GM21390 (cell line): ENCODE data around the gene BLOC1S3.

Experiments
- ATAC-seq: cut with Tn5 transposase; IDR thresholded peaks from one replicate; pipeline ENCODE4 v1.9.1; 2021; ENCODE audit not compliant: unreplicated experiment

Gene BLOC1S3

DNA sequence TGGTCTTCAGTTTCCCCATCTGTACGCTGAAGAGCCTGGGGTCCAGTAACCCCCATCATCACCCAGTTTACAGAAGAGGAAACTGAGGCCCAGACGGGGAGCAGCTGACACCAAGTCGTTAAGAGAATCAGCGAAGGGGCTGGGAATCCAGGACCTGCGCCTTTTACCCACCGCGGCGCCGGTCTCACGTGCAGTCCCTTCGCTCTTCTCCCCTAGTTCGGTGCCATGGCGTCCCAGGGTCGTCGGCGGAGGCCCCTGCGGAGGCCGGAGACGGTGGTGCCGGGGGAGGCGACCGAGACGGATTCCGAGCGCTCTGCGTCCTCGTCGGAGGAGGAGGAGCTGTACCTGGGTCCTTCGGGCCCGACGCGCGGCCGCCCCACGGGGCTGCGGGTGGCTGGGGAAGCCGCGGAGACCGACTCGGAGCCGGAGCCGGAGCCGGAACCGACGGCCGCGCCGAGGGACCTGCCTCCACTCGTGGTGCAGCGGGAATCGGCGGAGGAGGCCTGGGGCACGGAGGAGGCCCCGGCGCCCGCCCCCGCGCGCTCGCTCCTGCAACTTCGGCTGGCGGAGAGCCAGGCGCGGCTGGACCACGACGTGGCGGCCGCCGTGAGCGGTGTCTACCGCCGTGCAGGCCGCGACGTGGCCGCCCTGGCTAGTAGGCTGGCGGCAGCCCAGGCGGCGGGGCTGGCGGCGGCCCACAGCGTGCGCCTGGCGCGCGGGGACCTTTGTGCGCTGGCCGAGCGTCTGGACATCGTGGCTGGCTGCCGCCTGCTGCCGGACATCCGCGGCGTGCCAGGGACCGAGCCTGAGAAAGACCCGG is 698 bp downstream of the BLOC1S3 start:
- ATAC-seq: no peak

DNA sequence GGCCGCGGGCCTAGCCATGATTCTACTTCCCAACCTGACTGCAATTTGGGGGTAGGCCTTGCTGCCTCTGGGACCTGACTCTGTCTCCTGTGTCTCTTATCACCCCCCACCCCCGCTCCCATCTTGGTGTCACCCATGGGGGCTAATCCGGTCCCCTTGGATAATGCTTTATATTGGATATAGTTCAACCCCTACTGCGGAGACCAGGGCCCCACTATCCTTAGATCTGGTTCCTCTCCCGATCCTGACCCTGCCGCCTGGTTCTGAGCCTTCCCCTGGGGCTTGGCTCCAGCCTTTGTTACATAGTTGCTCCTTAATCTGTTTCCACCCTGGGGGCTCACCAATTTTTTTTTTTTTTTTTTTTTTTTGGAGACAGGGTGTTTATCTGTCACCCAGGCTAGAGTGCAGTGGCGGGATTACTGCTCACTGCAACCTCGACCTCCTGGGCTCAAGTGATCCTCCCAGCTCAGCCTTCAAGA is 1.3 kb downstream of the BLOC1S3 start:
- no peak for ATAC-seq

DNA sequence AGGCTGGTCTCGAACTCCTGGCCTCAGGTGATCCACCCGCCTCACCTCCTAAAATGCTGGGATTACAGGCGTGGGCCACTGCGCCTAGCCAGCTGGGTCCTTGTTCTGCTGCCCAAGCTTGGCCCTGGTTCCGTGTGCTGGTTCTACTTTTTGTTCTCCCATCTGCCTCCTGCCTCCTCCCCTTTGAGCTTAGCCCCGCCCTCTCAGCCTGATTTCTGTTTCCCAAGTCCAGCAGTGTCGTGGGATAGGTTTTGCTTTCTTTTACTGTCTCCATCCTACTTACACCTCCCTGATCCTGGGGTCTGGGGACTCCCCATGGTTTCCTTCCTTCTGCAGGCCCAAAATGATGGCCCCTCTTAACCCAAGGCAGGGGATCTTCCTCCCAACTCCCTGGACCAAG is 2.4 kb downstream of the BLOC1S3 start:
- no peak for ATAC-seq

DNA sequence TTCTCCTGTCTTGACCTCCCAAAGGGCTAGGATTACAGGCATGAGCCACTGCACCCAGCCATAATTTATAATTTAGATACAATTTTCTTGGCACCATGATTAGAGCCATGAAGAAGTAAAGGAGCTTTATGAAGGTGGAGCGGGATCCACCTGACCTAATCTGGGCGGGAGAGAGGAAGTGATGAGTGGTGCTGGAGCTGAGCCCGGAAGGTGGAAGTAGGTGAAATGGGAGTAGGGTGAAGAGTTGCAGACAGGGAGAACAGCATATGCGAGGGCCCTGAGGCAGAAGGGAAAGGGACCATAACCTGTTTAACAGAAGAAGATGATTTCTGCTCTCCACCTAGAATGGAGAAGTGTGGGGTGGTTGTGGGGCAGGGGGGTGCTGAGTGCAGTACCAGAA is 4.2 kb downstream of the BLOC1S3 start:
- no peak for ATAC-seq

DNA sequence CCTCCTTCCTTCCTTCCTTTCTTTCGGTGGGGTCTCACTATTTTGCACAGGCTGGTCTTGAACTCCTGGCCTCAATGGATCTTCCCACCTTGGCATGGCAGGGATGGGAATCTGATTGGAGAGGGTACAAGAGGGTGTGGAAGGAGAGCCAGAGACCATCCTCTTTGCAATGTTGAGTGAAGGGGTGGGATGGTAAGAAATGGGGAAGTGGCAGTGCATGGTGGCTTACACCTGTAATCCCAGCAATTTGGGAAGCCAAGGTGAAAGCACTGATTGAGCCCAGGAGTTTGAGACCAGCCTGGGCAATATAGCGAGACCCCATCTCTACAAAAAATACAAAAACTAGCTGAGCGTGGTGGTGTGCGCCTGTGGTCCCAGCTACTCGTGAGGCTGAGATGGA is 5.5 kb downstream of the BLOC1S3 start:
- ATAC-seq: no peak

DNA sequence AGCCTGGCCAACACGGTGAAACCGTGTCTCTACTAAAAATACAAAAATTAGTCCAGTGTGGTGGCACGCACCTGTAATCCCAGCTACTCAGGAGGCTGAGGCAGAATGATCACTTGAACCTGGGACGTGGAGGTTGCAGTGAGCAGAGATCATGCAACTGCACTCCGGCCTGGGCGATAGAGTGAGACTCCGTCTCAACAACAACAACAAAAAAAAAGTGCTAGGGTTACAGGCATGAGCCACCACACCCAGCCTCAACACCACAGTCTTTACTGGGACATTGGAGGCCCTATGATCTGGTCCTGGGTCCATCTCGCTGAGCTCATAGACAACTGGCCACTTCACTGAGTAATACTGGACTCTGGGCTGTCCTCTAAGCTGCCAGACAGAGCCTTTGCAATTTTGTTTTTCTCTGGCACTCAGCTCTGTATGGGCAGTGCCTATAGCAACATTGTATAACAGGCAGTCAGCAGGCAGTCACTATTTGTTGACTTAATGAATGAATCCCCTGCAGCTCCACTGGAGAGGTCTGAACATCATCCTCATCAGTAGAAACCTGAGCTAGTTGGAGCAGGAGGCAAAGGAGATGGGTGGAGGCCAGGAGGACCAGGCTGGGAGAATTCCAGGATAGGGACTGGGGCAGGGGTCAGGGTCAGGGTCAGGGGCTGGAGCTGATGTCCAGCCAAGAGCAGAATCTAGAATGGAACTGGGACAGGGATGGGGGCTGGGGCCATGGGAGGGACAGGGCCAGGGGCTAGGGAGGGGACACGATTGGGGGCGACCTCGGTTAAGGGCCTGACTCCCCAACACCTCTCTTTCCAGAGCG is 8.1 kb downstream of the BLOC1S3 start:
- ATAC-seq: no peak

DNA sequence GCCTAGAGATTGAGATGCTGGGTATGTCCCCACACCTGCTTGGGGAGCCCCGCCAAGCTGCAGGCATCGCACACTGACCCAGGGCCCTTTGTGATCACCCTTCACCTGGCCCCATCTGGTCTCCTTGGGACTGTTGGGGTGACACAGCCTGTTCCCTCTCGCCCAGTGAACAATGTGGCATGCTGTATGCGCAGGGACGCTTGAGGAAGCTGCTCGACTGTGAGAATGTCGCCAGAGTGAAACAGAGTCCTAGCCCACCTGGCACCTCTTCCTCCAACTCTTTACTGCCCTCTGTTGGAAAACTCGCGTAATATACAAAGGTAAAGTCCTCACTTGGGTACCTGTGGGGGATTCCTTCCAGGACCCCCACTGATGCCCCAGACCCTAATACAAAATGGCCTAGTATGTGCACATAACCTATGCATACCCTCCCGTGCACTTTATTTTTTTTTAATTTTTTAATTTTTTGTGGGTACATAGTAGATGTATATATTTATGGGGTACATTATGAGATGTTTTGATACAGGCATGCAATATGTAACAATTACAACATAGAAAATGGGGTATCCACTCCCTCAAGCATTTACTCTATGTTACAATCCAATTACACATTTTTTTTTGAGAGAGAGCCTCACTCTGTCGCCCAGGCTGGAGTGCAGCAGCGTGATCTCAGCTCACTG is 9.0 kb downstream of the BLOC1S3 start:
- ATAC-seq: no peak

DNA sequence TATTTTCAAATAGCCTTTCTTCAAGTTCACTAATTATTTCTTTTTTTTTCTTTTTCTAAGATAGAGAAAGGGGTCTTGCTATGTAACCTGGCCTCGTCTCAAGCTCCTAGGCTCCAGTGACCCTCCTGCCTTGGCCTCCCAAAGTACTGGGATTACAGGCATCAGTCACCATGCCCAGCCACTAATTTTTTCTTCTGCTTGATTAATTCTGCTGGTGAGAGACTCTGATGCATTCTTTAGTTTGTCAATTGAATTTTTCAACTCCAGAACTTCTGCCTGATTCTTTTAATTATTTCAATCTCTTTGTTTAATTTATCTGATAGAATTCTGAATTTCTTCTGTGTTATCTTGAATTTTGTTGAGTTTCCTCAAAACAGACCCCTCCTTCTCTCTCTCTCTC is 11.4 kb downstream of the BLOC1S3 start:
- ATAC-seq: no peak

DNA sequence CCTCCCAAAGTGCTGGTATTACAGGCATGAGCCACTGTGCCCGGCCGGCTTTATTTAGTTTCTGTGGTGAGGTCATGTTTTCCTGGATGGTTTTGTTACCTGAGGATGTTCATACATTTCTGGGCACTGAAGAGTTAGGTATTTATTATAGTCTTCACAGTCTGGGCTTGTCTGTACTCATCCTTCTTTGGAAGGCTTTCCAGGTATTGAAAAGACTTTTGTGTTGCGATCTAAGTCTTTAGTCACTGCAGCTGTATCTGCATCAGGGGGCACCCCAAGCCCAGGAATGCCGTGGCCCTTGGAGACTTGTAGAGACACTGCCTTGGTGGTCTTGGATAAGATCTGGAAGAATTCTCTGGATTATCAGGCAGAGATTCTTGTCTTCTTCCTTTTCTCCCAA is 12.8 kb downstream of the BLOC1S3 start:
- no peak for ATAC-seq

DNA sequence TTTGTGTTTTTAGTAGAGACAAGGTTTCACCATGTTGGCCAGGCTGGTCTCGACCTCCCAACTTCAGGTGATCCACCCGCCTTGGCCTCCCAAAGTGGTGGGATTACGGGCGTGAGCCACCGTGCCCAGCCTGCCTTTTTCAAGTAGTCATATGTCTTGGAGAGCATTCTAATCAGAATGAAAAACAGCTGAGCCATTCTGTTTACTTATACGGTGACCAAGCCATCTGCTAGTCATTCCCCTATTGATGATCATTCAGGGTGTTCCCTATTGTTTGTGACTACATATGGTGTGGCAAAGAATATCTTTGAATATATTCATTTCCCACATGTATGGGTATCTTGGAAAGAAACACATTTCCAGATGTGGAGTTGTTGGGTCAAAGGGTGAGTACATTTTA is 17.2 kb downstream of the BLOC1S3 start:
- no peak for ATAC-seq

DNA sequence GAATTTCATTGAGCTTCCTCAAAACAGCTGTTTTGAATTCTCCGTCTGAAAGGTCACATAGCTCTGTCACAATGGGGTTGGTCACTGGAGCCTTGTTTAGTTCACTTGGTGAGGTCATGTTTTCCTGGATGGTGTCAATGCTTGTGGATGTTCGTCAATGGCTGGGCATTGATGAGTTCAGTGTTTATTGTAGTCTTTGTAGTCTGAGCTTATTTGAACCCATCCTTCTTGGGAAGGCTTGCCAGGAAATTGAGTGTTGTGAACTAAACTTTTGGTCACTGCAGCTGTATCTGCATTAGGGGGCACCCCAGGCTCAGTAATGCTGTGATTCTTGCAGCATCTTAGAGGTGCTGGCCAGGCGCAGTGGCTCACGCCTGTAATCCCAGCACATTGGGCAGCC is 22.0 kb downstream of the BLOC1S3 start:
- no peak for ATAC-seq

DNA sequence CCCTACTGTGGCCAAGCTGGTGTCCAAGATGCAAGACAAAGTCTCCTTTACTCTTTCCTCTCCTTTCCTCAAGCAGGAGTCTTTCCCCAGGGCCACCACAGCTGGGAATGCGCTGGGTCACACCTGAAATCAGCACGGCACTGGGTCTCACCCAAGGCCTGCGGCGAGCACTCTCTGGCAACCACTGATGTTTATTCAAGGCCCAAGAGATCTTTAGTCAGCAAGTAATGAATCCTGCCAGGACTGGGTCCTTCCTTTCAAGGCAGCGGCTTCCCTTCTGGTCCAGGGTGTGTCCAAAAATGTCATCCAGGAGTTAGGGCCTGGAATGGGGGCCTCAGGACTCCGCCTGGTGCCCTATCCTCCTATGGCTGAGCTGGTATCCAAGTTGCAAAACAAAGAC is 24.1 kb downstream of the BLOC1S3 start:
- no peak for ATAC-seq

DNA sequence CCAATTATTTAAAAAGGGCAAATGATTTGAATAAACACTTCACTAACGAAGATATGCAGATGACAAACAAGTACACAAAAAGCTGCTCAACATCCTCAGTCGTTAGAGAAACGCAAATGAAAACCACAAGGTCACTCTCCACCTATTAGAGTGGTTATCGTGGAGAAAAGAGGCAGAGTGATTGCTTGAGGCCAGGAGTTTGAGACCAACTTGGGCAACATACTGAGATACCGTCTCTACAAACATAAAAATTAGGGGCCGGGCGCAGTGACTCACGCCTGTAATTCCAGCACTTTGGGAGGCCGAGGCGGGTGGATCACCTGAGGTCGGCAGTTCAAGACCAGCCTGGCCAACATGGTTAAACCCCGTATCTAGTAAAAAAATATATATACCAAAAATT is 27.2 kb downstream of the BLOC1S3 start:
- ATAC-seq: no peak

DNA sequence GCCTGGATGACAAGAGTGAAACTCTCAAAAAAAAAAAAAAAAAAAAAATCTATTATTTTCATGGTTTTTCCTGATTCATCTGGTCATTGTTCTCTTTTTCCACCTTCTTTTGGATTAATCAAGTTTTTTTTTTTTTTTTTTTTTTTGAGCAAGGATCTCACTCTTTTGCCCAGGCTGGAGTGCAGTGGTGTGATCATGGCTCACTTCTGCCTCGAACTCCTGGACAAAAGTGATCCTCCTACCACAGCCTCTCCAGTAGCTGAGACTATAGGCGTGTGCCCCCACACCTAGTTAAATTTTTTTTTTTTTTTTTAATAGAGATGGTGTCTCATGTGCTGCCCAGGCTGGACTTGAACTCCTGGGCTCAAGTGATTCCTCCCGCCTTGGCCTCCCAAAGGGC is 27.7 kb downstream of the BLOC1S3 start:
- ATAC-seq: no peak

DNA sequence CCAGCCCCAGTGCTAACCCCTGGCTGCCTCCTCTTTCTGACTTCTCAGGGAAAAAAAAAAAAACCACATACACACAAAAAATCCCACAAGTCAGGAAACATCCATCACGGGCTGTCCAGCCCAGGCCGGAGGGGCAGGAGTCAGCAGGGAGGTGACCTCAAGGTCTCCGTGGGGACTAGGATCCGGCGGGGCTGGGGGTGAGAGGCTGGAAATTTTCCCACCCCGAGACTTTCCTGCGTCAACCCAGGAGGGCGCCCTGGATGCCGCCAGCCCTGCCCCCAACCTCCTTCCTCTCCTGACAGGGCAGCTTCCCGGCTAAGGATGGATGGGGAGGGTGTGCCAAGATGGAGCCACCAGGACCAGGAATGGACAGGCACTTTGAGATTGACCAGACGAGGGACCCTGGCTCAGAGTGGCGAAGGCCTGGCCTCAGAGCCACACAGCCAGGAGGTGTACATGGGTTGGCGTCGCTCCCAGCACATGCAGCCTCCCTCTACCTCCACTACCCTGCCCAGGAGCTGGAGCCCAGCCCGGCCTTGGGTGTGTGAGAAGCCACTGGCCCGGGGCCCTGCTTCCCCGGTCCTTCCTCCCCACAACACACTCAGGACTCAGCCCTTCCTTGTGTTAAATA is 33.3 kb downstream of the BLOC1S3 start:
- no peak for ATAC-seq

DNA sequence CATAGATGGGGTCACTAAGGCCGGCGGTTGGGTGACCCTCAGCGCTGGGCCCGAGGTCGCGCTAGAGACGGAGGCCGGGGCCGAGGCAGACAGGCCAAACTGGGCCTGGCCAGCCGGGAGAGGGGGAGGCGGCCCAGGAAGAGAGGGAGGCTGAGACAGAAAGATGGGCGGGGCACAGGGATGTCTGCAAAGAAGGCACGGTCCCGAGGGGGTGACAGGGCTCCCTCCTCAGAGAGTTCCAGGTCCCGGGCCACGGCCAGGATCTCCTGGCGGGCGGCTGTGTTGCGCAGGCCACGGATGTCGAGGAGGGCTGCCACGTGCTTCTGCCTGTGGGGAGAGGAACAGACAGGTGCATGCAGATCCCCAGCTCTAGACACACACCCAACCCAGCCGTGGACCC is 34.4 kb downstream of the BLOC1S3 start:
- no peak for ATAC-seq

DNA sequence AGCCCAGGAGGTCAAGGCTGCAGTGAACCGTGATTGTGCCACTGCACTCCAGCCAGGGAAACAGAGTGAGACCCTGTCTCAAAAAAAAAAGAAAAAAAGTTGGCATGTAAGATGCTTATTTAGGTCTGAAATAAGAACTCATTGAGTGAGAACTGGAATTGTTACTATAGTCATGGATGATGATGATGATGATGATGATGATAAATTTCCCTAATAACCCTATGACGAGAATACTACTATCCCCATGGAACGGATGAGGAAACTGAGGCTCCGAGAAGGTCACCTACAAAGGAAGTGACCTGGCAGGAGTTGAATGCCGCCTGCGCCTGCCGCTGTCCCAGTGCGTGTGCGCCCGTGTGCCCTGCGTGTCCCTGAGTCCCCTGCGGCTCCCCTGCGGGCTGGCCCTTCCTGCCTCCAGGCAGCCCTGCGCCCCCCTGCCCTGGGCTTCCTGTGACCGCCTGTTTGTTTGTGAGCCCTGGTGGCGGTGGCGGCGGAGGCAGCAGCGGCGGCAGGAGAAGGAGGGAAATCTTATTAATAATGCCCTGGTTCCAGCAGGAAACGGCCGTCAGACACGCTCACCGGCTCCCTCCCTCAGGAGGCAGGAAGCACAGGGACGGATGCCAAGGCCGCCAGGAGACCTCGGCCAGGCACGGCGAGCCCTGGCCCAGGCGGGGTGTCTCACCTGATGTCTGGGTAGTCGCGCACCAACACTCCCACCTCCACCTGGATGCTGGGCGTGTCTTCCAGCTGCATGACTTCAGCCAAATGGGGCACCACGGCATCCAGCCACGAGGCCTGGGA is 37.0 kb downstream of the BLOC1S3 start:
- no peak for ATAC-seq

DNA sequence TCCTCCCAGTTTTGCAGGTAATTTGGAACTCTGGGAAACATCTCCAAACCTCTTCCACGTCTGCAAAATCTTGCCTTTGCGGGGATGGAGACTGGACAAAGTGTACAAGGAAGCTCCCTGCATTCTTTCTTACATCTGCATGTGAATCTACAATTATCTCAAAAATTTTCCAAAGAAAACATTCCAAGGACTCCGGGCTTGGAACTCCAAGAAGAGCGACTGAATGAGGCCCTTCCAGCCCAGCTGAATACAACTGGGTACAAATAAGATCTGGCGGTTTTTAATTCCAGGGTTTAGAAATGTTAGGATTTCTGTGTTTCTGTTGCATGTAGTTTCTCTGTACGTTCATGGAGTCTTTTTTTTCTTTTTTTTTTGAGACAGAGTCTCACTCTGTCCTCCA is 38.1 kb downstream of the BLOC1S3 start:
- ATAC-seq: no peak

DNA sequence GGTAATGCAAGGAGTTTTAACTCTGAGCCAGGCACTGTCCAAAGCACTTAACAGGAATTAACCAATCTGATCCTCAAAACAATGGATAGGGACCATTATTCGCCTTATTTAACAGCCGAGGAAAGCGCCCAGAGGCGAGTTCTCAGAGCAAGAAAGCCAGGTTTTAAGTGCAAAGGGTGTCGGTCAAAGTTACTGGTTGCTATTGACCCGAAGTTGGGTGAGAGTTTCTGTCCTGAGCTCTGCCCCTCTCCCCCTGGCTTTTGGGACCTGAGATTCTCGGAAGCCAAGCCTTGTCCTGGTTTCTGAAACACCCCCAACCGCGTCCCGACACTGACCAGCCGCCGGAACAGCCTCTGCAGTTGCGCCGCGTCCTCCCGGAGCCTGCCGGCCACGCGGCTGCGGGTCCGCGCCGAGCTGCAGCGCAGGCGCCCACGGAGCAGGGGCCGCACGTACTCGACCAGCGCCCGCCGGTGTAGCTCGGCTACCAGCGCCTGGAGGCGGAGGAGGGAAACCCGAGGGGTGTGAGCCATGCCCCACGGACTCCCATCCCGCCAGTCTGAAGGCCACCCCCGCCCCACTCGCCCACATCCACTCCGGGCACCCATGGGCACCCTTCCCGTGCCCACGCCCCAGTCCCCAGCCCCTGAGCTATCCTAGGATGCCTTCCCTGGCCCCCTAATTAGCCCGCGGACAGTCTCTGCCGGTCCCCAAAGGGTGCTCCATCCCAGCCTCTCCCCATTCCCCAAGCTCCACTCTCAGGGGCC is 38.8 kb downstream of the BLOC1S3 start:
- ATAC-seq: no peak

DNA sequence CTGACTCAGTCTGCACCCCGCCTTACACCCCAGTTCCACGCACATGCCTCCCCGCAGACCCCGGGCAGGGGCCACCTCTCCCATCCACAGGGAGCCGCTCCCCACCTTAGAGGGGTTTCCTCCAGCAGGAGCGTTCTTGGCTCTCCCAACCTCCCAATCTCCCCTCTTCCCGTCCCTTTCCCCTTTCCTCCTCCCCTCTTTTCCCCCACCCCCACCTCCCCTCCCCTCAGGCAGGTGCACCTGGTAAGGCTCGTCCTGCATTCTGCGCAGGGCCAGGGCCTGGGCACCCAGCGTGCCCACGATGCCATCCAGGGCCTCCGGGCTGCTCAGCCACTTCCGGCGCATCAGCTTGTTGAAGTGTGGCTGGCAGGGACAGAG is 39.4 kb downstream of the BLOC1S3 start:
- ATAC-seq: no peak
